SK-N-MC (cell line): ENCODE data around the gene DIPK2B.

Source experiments
- EZH2 ChIP-seq: fragments of 200-600 bp; sonication (generic); IDR thresholded peaks from one replicate; pipeline ENCODE4 v1.6.1; 2017; ENCODE audit warnings: antibody characterized with exemption
- POLR2AphosphoS5 ChIP-seq: IDR thresholded peaks from 2 replicates; pipeline ENCODE4 v1.6.1; 2012; ENCODE audit warnings: mild to moderate bottlenecking, low read depth, low read length, borderline replicate concordance

DNA sequence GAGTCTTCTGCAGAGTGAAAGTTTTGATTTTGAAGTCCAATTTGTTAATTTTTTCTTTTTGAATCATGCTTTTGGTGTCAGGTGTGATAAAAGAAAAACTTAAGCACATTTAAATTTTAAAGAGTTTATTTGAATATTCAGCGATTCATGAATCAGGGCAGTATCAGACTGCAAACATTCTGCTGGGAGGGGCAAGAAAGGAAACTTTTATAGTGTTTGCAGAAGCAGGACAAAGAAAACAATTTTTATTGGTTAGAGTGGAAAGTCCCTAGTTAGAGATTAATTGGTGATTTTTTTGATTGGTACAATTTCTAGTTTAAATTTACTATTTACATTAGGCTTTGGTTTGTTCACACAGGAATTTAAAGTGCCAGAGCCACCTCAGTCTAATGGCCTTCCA is 1.5 kb upstream of the DIPK2B start:
- TF ChIP-seq EZH2 (no peak), POLR2AphosphoS5 (no peak)
